Thyroid gland (tissue), 4 donors: ENCODE data around the gene HAO2.

Source experiments
- CTCF ChIP-seq, 6 experiments: fragments of 200-600 bp in 3 of 6; fragments of 450-650 bp in 3 of 6; sonication (generic) in 3 of 6; IDR thresholded peaks; one replicate each; pipeline ENCODE4 v1.5.1; 2016 to 2019; ENCODE audit warnings: antibody characterized with exemption in 6 of 6, mild to moderate bottlenecking in 2 of 6, inconsistent platforms in 1 of 6, moderate library complexity in 1 of 6
- POLR2A ChIP-seq, 2 donors: fragments of 450-650 bp; IDR thresholded peaks; one replicate each; pipeline ENCODE4 v1.6.1; 2017; ENCODE audit warnings: antibody characterized with exemption in 2 of 2, mild to moderate bottlenecking in 2 of 2, moderate library complexity in 1 of 2

- TF ChIP-seq CTCF (IDR thresholded peaks at IDR 0.05): no peak
- TF ChIP-seq POLR2A (IDR thresholded peaks at IDR 0.05): no peak
These were observed 21.9 kb downstream of the HAO2 start for GRCh38 chr1:119390526-119390925.
